HG03060 (cell line): ENCODE results near the gene CNNM3.

Experiments used
- ATAC-seq: cut with Tn5 transposase; IDR thresholded peaks from one replicate; pipeline ENCODE4 v1.9.1; 2021; ENCODE audit warnings: low read depth, moderate number of reproducible peaks; ENCODE audit not compliant: unreplicated experiment

CNNM3 gene

GRCh38 chr2:96838345-96839292 is 22.6 kb downstream of the CNNM3 start:
- ATAC-seq: no peak

- no peak for ATAC-seq
Measured at GRCh38 chr2:96839293-96839874, 23.3 kb downstream of the CNNM3 start.

- ATAC-seq: no peak
Measured at GRCh38 chr2:96839875-96840850, 24.1 kb downstream of the CNNM3 start.

- no peak for ATAC-seq
Measured at GRCh38 chr2:96841701-96842495, 25.8 kb downstream of the CNNM3 start.

- ATAC-seq: no peak
Measured at GRCh38 chr2:96842600-96842999, 26.5 kb downstream of the CNNM3 start.

GRCh38 chr2:96843538-96844268 is 27.6 kb downstream of the CNNM3 start, which contains the start of gene ANKRD23:
Gene ANKRD23, minus strand, starts transcription at chr2:96844021. Its CDS starts 29 bp downstream, at chr2:96843992.
- no peak for ATAC-seq

GRCh38 chr2:96844405-96844808 is 28.3 kb downstream of the CNNM3 start:
- ATAC-seq: no peak

GRCh38 chr2:96846825-96847224 is 30.8 kb downstream of the CNNM3 start:
- ATAC-seq: no peak

- ATAC-seq: no peak
Measured at GRCh38 chr2:96847586-96847985, 31.5 kb downstream of the CNNM3 start.

GRCh38 chr2:96848264-96848663 is 32.2 kb downstream of the CNNM3 start:
- no peak for ATAC-seq

GRCh38 chr2:96852667-96853066 is 36.6 kb downstream of the CNNM3 start:
- no peak for ATAC-seq

- ATAC-seq: no peak
Measured at GRCh38 chr2:96853321-96853720, 37.3 kb downstream of the CNNM3 start.

GRCh38 chr2:96856776-96857666 is 41.0 kb downstream of the CNNM3 start:
- no peak for ATAC-seq

GRCh38 chr2:96857667-96858372 is 41.8 kb downstream of the CNNM3 start, which contains the start of gene ANKRD39:
Gene ANKRD39, minus strand, starts transcription at chr2:96858016. Its CDS starts 29 bp downstream, at chr2:96857987.
- peak; percentile 87 for ATAC-seq

- no peak for ATAC-seq
Measured at GRCh38 chr2:96859099-96859649, 43.1 kb downstream of the CNNM3 start.

GRCh38 chr2:96859681-96860064 is 43.6 kb downstream of the CNNM3 start:
- no peak for ATAC-seq
